ENCODE results near the gene S100A13. TPM values are rescaled to one million over a fixed set of nuclear protein-coding genes. Genes with fewer than 3 reads are reported as not detected.
"Not testable (repeated sequence)": the region's sequence is repeated elsewhere in the genome, so short reads cannot be mapped to it uniquely, and the experiment has no call there.

S100A13 gene
- total RNA-seq, 1 donor from 2014 or later, result 76.1 TPM

- intact Hi-C loops (cut with DNase I), result loop anchor here (10.0 kb wide), 1 partner anchor 47 kb away; the partner anchor contains the start of genes S100A1 and S100A13
- no peaks in the 10 kb centered on the region for H3K9me3 ChIP-seq
- H3K4me1 ChIP-seq, result peaks cover 3% of the 10 kb centered on the region
- ATAC-seq (peak; percentile 45), DNase-seq (no peak)
- TF ChIP-seq, protein P1, sequence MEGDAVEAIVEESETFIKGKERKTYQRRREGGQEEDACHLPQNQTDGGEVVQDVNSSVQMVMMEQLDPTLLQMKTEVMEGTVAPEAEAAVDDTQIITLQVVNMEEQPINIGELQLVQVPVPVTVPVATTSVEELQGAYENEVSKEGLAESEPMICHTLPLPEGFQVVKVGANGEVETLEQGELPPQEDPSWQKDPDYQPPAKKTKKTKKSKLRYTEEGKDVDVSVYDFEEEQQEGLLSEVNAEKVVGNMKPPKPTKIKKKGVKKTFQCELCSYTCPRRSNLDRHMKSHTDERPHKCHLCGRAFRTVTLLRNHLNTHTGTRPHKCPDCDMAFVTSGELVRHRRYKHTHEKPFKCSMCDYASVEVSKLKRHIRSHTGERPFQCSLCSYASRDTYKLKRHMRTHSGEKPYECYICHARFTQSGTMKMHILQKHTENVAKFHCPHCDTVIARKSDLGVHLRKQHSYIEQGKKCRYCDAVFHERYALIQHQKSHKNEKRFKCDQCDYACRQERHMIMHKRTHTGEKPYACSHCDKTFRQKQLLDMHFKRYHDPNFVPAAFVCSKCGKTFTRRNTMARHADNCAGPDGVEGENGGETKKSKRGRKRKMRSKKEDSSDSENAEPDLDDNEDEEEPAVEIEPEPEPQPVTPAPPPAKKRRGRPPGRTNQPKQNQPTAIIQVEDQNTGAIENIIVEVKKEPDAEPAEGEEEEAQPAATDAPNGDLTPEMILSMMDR (IDR thresholded peaks at IDR 0.05), result no peak
- no peak overlapping the region for H3K4me3 ChIP-seq
- H3K36me3 ChIP-seq, result no peaks in the 10 kb centered on the region
- no peaks in the 10 kb centered on the region for H3K27me3 ChIP-seq
- no peak overlapping the region for H3K27ac ChIP-seq
Measured at GRCh38 chr1:153577624-153578051, 49.7 kb downstream of the S100A13 start.

- TF ChIP-seq, protein P1 (IDR thresholded peaks at IDR 0.05), result no peak
- Histone ChIP-seq H3K36me3 (no peaks in the 10 kb centered on the region), H3K27me3 (no peaks in the 10 kb centered on the region), H3K27ac (no peak overlapping the region), H3K4me1 (peaks cover 8% of the 10 kb centered on the region), H3K9me3 (no peaks in the 10 kb centered on the region), H3K4me3 (no peak overlapping the region)
- no peak for ATAC-seq
- intact Hi-C loops (cut with DNase I), result loop anchor here (10.0 kb wide), 1 partner anchor 48 kb away; the partner anchor contains the start of genes S100A1 and S100A13
- DNase-seq, result no peak
Measured at GRCh38 chr1:153577138-153577537, 50.2 kb downstream of the S100A13 start.

- not testable (repeated sequence) for H3K27me3 ChIP-seq, H3K36me3 ChIP-seq, H3K4me3 ChIP-seq, ATAC-seq, DNase-seq, H3K27ac ChIP-seq, H3K9me3 ChIP-seq
- intact Hi-C loops (cut with DNase I), result loop anchor here (10.0 kb wide), 1 partner anchor 49 kb away; the partner anchor contains the start of genes S100A1 and S100A13
- peaks cover 11% of the 10 kb centered on the region for H3K4me1 ChIP-seq
Measured at GRCh38 chr1:153575497-153575896, 51.8 kb downstream of the S100A13 start.

DNA sequence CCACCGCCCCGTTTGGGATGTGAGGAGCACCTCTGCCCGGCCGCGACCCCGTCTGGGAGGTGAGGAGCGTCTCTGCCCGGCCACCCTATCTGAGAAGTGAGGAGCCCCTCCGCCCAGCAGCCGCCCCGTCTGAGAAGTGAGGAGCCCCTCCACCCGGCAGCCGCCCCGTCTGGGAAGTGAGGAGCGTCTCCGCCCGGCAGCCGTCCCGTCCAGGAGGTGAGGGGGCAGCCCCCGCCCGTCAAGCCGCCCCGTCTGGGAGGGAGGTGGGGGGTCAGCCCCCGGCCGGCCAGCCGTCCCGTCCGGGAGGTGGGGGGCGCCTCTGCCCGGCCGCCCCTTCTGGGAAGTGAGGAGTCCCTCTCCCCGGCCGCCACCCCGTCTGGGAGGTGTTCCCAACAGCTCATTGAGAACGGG lies 52.2 kb downstream of the S100A13 start:
- H3K27me3 ChIP-seq, H3K27ac ChIP-seq, ATAC-seq, DNase-seq, H3K9me3 ChIP-seq, H3K4me3 ChIP-seq, H3K36me3 ChIP-seq: not testable (repeated sequence)
- intact Hi-C loops (cut with DNase I), result loop anchor here (10.0 kb wide), 1 partner anchor 50 kb away; the partner anchor contains the start of genes S100A1 and S100A13
- peaks cover 11% of the 10 kb centered on the region for H3K4me1 ChIP-seq

GRCh38 chr1:153573351-153573750 lies 54.0 kb downstream of the S100A13 start:
- H3K4me3 ChIP-seq, result no peak overlapping the region
- H3K27ac ChIP-seq, result peak overlapping the region; percentile 52
- TF ChIP-seq, protein P1 (IDR thresholded peaks at IDR 0.05), result no peak
- peaks cover 18% of the 10 kb centered on the region for H3K4me1 ChIP-seq
- no peaks in the 10 kb centered on the region for H3K36me3 ChIP-seq
- no peak for DNase-seq
- H3K27me3 ChIP-seq, result no peaks in the 10 kb centered on the region
- peak; percentile 10 for ATAC-seq
- no peaks in the 10 kb centered on the region for H3K9me3 ChIP-seq
- intact Hi-C loops (cut with DNase I), result loop anchor here (5.0 to 10.0 kb wide), 2 partner anchors 51 to 61 kb away; partner anchors contain the start of genes S100A1 and S100A13

DNA sequence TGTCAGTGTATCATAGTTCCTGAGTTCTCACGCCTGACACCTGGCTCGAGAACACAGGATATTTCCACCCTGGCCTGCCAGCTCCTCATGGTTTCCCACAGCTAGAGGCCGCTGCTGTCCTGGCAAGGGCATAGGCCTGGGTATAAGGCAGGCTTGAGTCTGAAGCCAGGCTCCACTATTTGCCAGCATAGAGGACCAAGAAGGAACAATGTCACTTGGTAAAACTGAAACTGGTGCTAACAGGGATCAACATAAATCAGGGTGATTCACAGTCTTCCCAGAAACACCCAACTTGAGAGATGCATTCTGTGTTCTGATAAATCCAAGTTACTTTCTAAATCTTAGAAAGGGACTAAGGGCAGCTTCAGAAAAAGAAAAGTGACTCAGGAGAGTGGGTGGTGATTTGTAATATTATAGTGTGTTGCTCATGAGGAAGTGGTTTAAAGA lies 54.7 kb downstream of the S100A13 start:
- Histone ChIP-seq H3K4me3 (no peak overlapping the region), H3K36me3 (no peaks in the 10 kb centered on the region), H3K9me3 (no peaks in the 10 kb centered on the region), H3K4me1 (peaks cover 25% of the 10 kb centered on the region), H3K27me3 (no peaks in the 10 kb centered on the region), H3K27ac (peak overlapping the region; percentile 52)
- intact Hi-C loops (cut with DNase I), result loop anchor here (5.0 to 10.0 kb wide), 2 partner anchors 52 to 60 kb away; partner anchors contain the start of genes S100A1 and S100A13
- DNase-seq (peak; percentile 90), ATAC-seq (peak; percentile 90)
- TF ChIP-seq, protein P1 (IDR thresholded peaks at IDR 0.05), result peak; percentile 88
